Measurements from ENCODE around the gene DOCK4.

Gene DOCK4

GRCh38 chr7:112052498-112052897, 153.7 kb downstream of the DOCK4 start:
- no peaks in the 10 kb centered on the region for H3K4me1 ChIP-seq (ENCODE audit: insufficient read depth, low read length, poor library complexity, severe bottlenecking)
- TF ChIP-seq, protein P1, sequence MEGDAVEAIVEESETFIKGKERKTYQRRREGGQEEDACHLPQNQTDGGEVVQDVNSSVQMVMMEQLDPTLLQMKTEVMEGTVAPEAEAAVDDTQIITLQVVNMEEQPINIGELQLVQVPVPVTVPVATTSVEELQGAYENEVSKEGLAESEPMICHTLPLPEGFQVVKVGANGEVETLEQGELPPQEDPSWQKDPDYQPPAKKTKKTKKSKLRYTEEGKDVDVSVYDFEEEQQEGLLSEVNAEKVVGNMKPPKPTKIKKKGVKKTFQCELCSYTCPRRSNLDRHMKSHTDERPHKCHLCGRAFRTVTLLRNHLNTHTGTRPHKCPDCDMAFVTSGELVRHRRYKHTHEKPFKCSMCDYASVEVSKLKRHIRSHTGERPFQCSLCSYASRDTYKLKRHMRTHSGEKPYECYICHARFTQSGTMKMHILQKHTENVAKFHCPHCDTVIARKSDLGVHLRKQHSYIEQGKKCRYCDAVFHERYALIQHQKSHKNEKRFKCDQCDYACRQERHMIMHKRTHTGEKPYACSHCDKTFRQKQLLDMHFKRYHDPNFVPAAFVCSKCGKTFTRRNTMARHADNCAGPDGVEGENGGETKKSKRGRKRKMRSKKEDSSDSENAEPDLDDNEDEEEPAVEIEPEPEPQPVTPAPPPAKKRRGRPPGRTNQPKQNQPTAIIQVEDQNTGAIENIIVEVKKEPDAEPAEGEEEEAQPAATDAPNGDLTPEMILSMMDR (conservative IDR thresholded peaks at IDR 0.05; ENCODE audit: low read length), result no peak
- no peak for TF ChIP-seq EZH2phosphoT487 (IDR thresholded peaks at IDR 0.05; ENCODE audit: borderline replicate concordance)
- no peaks in the 10 kb centered on the region for H3F3A ChIP-seq (ENCODE audit: low read depth)
- H3K9me2 ChIP-seq (replicated peaks; ENCODE audit: low read depth, low read length), result no peaks in the 10 kb centered on the region
- no peaks in the 10 kb centered on the region for H3K27me3 ChIP-seq (ENCODE audit: insufficient read depth, low read length, poor library complexity, severe bottlenecking)
- H4K20me1 ChIP-seq (ENCODE audit: insufficient read depth, low read length, poor library complexity, severe bottlenecking), result no peaks in the 10 kb centered on the region
- H3K9me3 ChIP-seq (ENCODE audit: insufficient read depth, low read depth, low read length), result no peaks in the 10 kb centered on the region
- no peak overlapping the region for H3K4me3 ChIP-seq (ENCODE audit: low read length, poor library complexity, severe bottlenecking)
- no peak overlapping the region for H3K9ac ChIP-seq (ENCODE audit: low read depth, low read length, poor library complexity, severe bottlenecking)
- H2AFZ ChIP-seq (ENCODE audit: low read length), result no peak overlapping the region
- H3K36me3 ChIP-seq (ENCODE audit: insufficient read depth, low read length), result no peaks in the 10 kb centered on the region
- no peak overlapping the region for H3K4me2 ChIP-seq (ENCODE audit: low read depth, low read length, poor library complexity, severe bottlenecking)
- H3K79me2 ChIP-seq (ENCODE audit: insufficient read depth, low read length), result no peaks in the 10 kb centered on the region

DNA sequence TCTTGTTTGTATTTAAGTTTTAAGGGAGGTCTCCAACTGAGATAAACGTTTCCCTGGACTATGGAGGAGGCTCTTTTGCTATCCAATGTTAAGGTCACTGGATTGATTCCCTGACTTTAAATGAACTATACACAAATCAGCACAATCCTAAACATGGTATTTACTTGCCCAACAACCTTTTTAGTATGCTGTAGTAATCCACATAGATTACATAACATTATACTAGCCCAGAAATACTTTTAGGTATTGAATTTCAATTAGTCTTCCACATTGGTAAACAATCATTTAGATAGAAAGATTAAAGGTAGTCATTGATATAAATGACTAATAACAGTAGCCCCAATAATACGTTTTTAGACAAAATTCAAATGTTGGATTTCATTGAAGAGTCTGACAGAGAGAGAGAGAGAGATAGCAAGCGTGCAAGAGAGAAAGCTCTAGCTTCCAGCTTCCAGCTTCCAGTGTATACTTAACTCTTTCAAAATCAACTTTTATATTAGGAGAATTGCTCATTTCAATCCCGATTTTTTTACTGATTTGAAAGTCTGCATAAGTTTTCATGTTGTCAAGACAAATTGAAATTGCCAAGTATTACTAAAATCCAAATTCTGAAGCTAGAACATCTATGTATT, 155.8 kb downstream of the DOCK4 start:
- Histone ChIP-seq H2AFZ (ENCODE audit: low read length) (no peak overlapping the region), H3K4me1 (ENCODE audit: insufficient read depth, low read length, poor library complexity, severe bottlenecking) (no peaks in the 10 kb centered on the region), H3K9ac (ENCODE audit: low read depth, low read length, poor library complexity, severe bottlenecking) (no peak overlapping the region), H3K27me3 (ENCODE audit: insufficient read depth, low read length, poor library complexity, severe bottlenecking) (no peaks in the 10 kb centered on the region), H3K36me3 (ENCODE audit: insufficient read depth, low read length) (no peaks in the 10 kb centered on the region), H4K20me1 (ENCODE audit: insufficient read depth, low read length, poor library complexity, severe bottlenecking) (no peaks in the 10 kb centered on the region), H3K4me3 (ENCODE audit: low read length, poor library complexity, severe bottlenecking) (no peak overlapping the region), H3K79me2 (ENCODE audit: insufficient read depth, low read length) (no peaks in the 10 kb centered on the region), H3K9me2 (replicated peaks; ENCODE audit: low read depth, low read length) (no peaks in the 10 kb centered on the region), H3F3A (ENCODE audit: low read depth) (no peaks in the 10 kb centered on the region), H3K9me3 (ENCODE audit: insufficient read depth, low read depth, low read length) (no peaks in the 10 kb centered on the region), H3K4me2 (ENCODE audit: low read depth, low read length, poor library complexity, severe bottlenecking) (no peak overlapping the region)
- no peak for TF ChIP-seq EZH2phosphoT487 (IDR thresholded peaks at IDR 0.05; ENCODE audit: borderline replicate concordance)
- TF ChIP-seq, protein P1 (conservative IDR thresholded peaks at IDR 0.05; ENCODE audit: low read length), result no peak

- H4K20me1 ChIP-seq (ENCODE audit: insufficient read depth, low read length, poor library complexity, severe bottlenecking), result no peaks in the 10 kb centered on the region
- no peaks in the 10 kb centered on the region for H3K9me3 ChIP-seq (ENCODE audit: insufficient read depth, low read depth, low read length)
- H3F3A ChIP-seq (ENCODE audit: low read depth), result no peaks in the 10 kb centered on the region
- no peak overlapping the region for H3K4me3 ChIP-seq (ENCODE audit: low read length, poor library complexity, severe bottlenecking)
- no peaks in the 10 kb centered on the region for H3K9me2 ChIP-seq (replicated peaks; ENCODE audit: low read depth, low read length)
- H3K27me3 ChIP-seq (ENCODE audit: insufficient read depth, low read length, poor library complexity, severe bottlenecking), result no peaks in the 10 kb centered on the region
- H3K4me1 ChIP-seq (ENCODE audit: insufficient read depth, low read length, poor library complexity, severe bottlenecking), result no peaks in the 10 kb centered on the region
- TF ChIP-seq, protein P1 (conservative IDR thresholded peaks at IDR 0.05; ENCODE audit: low read length), result no peak
- no peak for TF ChIP-seq EZH2phosphoT487 (IDR thresholded peaks at IDR 0.05; ENCODE audit: borderline replicate concordance)
- H3K79me2 ChIP-seq (ENCODE audit: insufficient read depth, low read length), result no peaks in the 10 kb centered on the region
- H2AFZ ChIP-seq (ENCODE audit: low read length), result no peak overlapping the region
- no peaks in the 10 kb centered on the region for H3K36me3 ChIP-seq (ENCODE audit: insufficient read depth, low read length)
- H3K9ac ChIP-seq (ENCODE audit: low read depth, low read length, poor library complexity, severe bottlenecking), result no peak overlapping the region
- no peak overlapping the region for H3K4me2 ChIP-seq (ENCODE audit: low read depth, low read length, poor library complexity, severe bottlenecking)
Measured at GRCh38 chr7:112049555-112050249, 156.5 kb downstream of the DOCK4 start.
